Hematopoietic multipotent progenitor cell treated with erythropoietin and hydrocortisone succinate and interleukin-3 and kit ligand, for 17 days (in vitro differentiated cells): ENCODE results near the gene FRMD4A.

ENCODE experiments used
- DNase-seq: peaks from one replicate; pipeline ENCODE4 v3.0.0-alpha.2; 2015; ENCODE audit warnings: low spot score

FRMD4A gene

DNA sequence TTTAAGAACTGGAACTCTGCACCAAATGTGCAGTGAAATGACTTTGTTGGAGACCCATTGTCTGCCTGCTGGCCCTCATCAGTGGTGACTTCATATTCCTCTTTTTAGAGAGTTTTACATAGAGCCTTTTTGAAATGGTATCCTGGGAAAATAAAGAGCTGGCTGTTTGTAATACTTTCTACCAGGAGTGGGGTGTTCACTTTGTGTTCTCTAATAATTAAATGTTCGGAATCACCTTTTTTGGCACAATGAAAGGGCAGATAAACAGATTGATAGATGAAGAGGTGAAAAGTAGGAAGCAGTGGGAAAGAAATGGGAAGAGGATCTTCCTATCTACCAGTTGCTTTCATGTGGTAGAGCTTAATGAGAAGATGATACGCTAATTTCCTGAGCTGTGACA lies 688.4 kb downstream of the FRMD4A start:
- no peak for DNase-seq

DNA sequence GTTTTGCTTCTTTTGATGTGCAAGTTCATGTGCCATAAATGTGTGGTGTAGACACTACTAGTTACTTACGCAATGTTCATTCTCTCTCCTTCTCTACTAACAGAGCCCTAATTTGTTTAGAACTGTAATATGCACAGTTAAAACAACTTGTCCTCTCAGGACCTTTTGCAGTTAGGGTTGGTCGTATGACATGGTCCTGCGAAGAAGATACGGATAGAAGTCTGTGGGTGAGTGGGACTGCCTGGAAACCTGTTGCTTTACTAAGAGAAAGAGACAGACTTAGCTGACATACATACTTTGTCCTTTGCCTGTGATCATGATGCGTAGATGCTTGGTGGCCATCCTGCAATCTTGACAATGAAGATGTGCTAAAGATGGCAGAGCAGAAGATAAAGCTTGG lies 692.8 kb downstream of the FRMD4A start:
- no peak for DNase-seq

- no peak for DNase-seq
Observed at GRCh38 chr10:13637303-13637856, 693.3 kb downstream of the FRMD4A start.

DNA sequence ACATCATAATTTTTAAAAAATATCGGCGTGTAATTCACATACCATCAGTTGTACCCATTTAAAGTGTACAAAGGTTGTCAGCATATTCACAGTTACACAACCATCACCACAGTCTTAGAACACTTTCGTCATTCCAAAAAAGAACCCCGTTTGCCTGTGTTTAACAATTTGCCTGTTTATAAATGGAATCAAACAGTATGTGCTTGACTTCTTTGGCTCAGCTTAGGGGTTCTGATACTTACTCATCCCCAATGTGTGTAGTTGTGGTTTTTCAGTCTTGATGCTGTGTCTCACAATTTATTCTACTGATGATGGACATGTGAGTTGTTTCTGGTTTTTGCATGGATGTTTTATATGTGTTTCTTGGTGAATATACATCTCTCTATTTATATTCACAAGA lies 693.9 kb downstream of the FRMD4A start:
- no peak for DNase-seq

DNA sequence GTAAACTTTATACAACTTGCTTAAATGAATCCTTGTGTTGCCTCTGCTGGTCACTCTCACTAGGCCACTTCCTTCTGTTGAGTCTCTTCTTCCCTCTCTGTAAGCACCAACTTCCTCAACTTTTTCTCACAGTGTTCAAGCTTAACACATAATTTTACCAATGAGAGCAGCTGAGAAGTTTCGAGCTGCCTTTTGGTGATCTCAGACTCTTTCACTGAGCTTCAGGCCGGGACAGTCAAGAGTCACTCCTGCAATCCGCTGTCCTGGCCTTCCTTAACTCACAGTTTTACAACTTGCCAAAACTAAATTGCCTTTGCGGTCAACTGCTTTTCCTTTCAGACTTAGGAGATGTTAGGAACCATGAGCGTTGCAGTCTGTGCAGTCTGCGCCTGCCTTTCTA lies 696.5 kb downstream of the FRMD4A start:
- no peak for DNase-seq

DNA sequence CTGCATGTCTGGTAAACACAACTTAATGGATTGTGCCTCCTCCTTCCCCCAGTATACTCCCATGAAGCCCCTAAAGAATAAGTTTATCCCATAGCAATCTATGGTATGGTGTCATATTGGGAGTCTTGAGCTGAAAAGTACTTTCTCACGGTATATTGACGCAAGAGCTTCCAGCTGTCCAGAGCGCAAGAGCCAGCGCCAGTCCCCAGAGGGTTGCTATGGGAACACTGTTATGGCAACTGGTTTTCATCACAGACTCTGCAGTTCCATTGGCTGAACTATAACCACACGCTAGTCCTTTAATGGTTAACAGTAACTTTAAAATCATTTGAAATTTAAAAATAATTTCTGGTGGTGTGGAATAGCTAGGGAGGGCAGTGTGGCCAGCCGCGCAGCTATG lies 697.0 kb downstream of the FRMD4A start:
- no peak for DNase-seq

DNA sequence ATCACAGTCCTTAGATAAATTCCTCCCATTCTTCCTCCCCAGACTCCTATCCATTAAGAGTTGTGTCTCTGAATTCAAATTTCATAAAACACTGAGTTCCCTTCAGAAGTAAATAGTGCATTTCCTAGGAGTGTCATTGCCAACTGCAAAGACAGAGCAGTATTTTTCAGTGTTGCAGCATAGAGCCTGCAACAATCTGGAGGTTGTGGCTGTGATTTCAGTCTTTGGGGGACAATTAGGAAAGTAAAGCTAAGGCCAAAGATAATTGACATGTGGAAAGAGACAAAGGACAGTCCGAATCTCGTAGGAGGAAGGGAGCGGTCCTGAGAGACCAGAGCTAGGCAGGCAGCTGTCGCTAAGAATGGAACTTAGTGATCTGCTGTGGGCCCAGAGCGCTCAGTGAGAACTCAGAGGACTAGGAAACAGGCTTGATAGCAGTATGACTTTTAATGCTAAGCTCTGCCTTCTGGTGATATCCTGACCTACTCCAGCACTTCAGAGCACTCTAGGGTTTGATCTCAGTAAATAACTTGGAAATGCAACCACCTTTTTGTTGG lies 697.8 kb downstream of the FRMD4A start:
- no peak for DNase-seq

- DNase-seq = no peak
Observed at GRCh38 chr10:13632440-13632839, 698.3 kb downstream of the FRMD4A start.

DNA sequence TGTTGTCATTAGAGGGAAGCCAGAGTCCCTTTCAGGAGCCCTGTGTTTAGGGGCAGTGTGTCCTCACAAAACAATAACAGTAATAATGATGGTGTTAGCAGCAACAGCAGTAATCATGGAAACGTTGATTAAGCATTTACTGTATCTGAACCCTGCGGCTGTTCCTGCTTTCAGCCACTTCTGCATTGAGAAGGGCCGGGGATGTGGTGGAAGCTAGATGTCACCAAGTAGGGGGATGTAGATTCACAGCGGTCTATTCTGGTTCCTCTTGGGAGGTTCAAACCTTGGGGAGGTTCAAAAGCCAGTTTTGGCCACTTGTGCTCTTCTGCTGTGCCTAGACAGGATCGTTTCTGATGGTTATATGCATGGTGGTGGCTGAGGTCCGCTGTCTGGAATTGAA lies 699.1 kb downstream of the FRMD4A start:
- no peak for DNase-seq

GRCh38 chr10:13630231-13630630 lies 700.5 kb downstream of the FRMD4A start:
- no peak for DNase-seq

- no peak for DNase-seq
Observed at GRCh38 chr10:13629116-13629515, 701.6 kb downstream of the FRMD4A start.

GRCh38 chr10:13628661-13629060 lies 702.1 kb downstream of the FRMD4A start:
- DNase-seq = no peak

GRCh38 chr10:13627459-13628310 lies 703.0 kb downstream of the FRMD4A start:
- DNase-seq = no peak

DNA sequence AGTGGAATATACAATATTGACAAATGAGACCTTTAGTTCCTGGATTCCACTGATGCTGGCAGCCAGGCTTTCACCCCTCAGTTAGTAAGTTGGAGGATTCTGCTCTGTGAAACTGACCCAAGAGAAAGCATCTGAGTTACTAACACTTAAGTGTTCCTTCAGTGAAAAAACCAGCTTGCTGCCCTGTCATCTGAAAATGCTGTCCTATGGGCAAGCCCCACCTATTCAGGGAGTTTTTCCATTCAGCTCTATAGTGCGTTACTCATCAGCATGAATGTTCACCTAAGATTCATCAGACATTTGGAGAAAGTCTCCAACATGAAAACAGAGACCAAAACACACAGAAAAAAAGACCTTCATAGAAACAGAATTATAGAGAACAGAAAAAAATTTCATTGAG lies 706.1 kb downstream of the FRMD4A start:
- DNase-seq = no peak

DNA sequence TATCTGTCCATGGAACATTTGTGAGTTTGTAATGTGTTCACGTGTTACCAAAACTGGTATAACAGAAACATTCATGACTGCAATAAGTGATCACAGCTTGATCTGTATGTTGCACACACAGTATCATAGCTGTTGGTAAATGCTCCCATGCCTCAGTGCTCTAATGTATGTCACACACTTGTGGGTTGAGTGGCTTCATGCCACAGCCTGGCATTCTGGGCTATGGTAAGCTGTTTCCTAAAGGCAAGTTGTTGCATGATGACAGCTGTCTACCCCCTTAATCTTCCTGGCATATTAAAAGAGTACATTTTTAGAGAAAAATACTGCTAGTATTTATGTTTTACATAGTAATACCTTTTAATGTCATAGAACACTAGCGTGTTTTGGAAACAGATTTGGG lies 708.8 kb downstream of the FRMD4A start:
- no peak for DNase-seq

DNA sequence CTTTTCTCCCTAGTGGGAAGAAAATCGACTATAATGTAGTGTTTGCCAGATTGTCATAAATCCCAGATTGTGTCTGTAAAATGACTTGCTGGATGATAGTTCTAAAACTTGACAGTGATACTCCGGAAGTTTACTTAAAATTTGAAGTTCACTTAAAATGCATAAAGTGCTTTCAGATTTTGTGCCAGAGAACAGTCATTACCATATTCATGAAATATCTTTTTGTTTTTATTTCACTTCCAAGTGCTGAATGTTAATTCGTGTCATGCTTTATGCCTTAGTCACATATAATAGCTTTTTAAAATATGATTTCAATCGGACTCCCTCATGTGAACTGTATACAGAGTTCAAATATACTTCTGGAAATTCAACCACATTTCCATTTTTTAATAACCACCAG lies 713.6 kb downstream of the FRMD4A start:
- DNase-seq = no peak

GRCh38 chr10:13615650-13616300 lies 714.9 kb downstream of the FRMD4A start:
- DNase-seq = no peak

- DNase-seq = no peak
Observed at GRCh38 chr10:13614530-13615332, 716.0 kb downstream of the FRMD4A start.

DNA sequence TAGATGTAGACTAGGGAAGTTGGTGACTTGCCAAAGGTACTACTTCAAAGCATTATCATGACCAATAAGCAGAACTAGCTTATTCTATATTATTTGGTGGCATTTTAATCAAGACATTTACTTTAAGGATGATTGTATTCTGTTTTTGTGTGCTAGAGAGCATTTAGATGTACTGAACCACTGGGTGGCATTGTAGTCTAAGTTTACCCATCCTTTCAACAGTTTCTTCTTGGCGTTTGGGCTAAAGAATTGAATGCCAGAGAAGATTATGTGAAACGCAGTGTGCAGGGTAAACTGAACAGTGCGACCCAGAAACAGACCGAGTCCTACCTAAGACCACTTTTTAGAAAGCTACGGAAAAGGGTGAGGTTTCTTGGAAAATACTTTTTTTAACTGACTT lies 717.2 kb downstream of the FRMD4A start:
- no peak for DNase-seq

GRCh38 chr10:13612654-13613373 lies 717.9 kb downstream of the FRMD4A start:
- no peak for DNase-seq

GRCh38 chr10:13608246-13608853 lies 722.4 kb downstream of the FRMD4A start:
- DNase-seq = no peak
